MCF 10A (cell line): ENCODE measurements around the gene ANO2. TPM values are rescaled to one million over a fixed set of nuclear protein-coding genes. Genes with fewer than 3 reads are reported as not detected.

Source experiments
- BruUV-seq: library from RNA; stranded (reverse); fragments of 400-500 nt; replicated peaks from 2 replicates; lab custom pipeline; 2021; lab: Mats Ljungman, UMichigan
- CTCF ChIA-PET: fragments of 300-600 bp; sonication (Branson Sonifier 250); formaldehyde crosslinking; extraction: SDS; loops from one replicate; lab custom pipeline; 2021; ENCODE audit warnings: antibody characterized with exemption, inconsistent platforms; lab: Yijun Ruan, JAX
- POLR2A ChIA-PET: fragments of 300-600, 350-650 bp; sonication (Branson Sonifier 250); formaldehyde crosslinking; extraction: SDS; loops from one replicate; lab custom pipeline; 2020; ENCODE audit warnings: antibody characterized with exemption, inconsistent platforms; lab: Yijun Ruan, JAX
- DNase-seq: peaks from one replicate; pipeline ENCODE4 v3.0.0-alpha.2; 2018; ENCODE audit not compliant: unreplicated experiment
- H3K27ac Mint-ChIP-seq: one replicate; pipeline ENCODE4 v1.8.0; 2022; ENCODE audit warnings: mild to moderate bottlenecking, low read depth, mixed read lengths; ENCODE audit not compliant: unreplicated experiment
- H3K27me3 Mint-ChIP-seq: one replicate; pipeline ENCODE4 v1.8.0; 2022; ENCODE audit warnings: mixed read lengths; ENCODE audit not compliant: insufficient read depth, unreplicated experiment
- H3K36me3 Mint-ChIP-seq: one replicate; pipeline ENCODE4 v1.8.0; 2022; ENCODE audit warnings: mild to moderate bottlenecking, moderate library complexity, mixed read lengths; ENCODE audit not compliant: insufficient read depth, unreplicated experiment
- H3K4me1 Mint-ChIP-seq: one replicate; pipeline ENCODE4 v1.8.0; 2022; ENCODE audit warnings: mixed read lengths; ENCODE audit not compliant: insufficient read depth, unreplicated experiment
- H3K4me3 Mint-ChIP-seq: one replicate; pipeline ENCODE4 v1.8.0; 2022; ENCODE audit warnings: mild to moderate bottlenecking, moderate library complexity, mixed read lengths; ENCODE audit not compliant: unreplicated experiment
- H3K9me3 Mint-ChIP-seq: one replicate; pipeline ENCODE4 v1.8.0; 2022; ENCODE audit warnings: mixed read lengths; ENCODE audit not compliant: unreplicated experiment
- intact Hi-C: fragments of 100-400 bp; cut with micrococcal nuclease; formaldehyde crosslinking; loops from 2 replicates; pipeline ENCODE4 v1.14.1; 2022
- total RNA-seq: library from RNA; stranded (reverse); gene quantifications from 2 replicates; pipeline ENCODE4 v1.2.3, GENCODE V29; 2022
- TF ChIP-seq, protein P1 (sequence below): fragments of 200-600 bp; IDR thresholded peaks from one replicate; pipeline ENCODE4 v1.8.0; 2022; ENCODE audit warnings: antibody characterized with exemption, mild to moderate bottlenecking; ENCODE audit not compliant: unreplicated experiment

Gene ANO2
- total RNA-seq, 1 experiment from 2014 or later, result not detected

DNA sequence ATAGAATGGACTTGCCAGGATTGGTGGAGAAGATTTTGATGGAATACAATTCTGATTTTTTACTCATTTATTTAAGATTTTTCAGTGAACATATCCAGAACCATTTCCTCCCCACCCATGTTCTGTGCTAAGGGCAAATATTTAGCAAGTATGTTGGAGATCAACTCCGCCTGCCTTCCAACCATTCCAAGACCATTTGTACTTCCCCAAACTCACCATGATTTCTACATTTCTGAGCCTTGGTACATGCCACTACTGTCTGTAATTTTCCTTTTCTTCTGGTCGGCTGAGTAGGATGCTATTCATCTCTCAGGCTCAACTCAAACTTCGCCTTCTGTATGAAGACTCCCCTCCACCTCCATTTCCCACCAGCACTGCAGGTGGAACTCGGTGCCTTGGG, 362.5 kb downstream of the ANO2 start:
- intact Hi-C loops, result no loop called here
- H3K36me3 Mint-ChIP-seq, result no peaks in the 10 kb centered on the region
- ChIA-PET POLR2A (no interaction called here), CTCF (no interaction called here)
- no peaks in the 10 kb centered on the region for H3K27me3 Mint-ChIP-seq
- BruUV-seq, result no TSS peak
- H3K4me3 Mint-ChIP-seq, result no peak overlapping the region
- no peak for DNase-seq
- peaks cover 52% of the 10 kb centered on the region for H3K9me3 Mint-ChIP-seq
- TF ChIP-seq, protein P1, sequence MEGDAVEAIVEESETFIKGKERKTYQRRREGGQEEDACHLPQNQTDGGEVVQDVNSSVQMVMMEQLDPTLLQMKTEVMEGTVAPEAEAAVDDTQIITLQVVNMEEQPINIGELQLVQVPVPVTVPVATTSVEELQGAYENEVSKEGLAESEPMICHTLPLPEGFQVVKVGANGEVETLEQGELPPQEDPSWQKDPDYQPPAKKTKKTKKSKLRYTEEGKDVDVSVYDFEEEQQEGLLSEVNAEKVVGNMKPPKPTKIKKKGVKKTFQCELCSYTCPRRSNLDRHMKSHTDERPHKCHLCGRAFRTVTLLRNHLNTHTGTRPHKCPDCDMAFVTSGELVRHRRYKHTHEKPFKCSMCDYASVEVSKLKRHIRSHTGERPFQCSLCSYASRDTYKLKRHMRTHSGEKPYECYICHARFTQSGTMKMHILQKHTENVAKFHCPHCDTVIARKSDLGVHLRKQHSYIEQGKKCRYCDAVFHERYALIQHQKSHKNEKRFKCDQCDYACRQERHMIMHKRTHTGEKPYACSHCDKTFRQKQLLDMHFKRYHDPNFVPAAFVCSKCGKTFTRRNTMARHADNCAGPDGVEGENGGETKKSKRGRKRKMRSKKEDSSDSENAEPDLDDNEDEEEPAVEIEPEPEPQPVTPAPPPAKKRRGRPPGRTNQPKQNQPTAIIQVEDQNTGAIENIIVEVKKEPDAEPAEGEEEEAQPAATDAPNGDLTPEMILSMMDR, result no peak
- H3K4me1 Mint-ChIP-seq, result no peaks in the 10 kb centered on the region
- no peak overlapping the region for H3K27ac Mint-ChIP-seq

DNA sequence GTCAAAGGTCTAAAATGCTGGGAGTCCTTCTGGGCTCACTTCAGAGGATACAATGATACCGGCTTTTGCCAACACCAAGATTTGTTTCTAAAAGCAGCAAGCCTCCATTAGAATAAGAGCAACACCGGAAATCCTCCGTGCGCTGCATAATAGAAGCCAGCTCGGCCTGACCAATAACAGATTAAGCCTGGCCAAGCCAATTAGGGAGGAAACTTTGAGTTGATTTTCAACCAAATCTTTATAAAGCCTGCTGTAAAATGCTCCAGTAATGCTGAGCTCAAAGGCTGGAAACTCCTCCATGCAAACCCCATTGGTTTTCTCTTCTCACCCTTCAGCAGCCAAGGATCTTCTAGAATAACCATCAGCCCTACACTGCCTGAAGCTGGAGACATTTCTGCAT, 363.0 kb downstream of the ANO2 start:
- CTCF ChIA-PET, result no interaction called here
- intact Hi-C loops, result no loop called here
- POLR2A ChIA-PET, result no interaction called here
- no peaks in the 10 kb centered on the region for H3K4me1 Mint-ChIP-seq
- no peak overlapping the region for H3K27ac Mint-ChIP-seq
- H3K9me3 Mint-ChIP-seq, result peaks cover 55% of the 10 kb centered on the region
- BruUV-seq, result no TSS peak
- TF ChIP-seq, protein P1, result no peak
- H3K4me3 Mint-ChIP-seq, result no peak overlapping the region
- H3K36me3 Mint-ChIP-seq, result no peaks in the 10 kb centered on the region
- no peak for DNase-seq
- H3K27me3 Mint-ChIP-seq, result no peaks in the 10 kb centered on the region

DNA sequence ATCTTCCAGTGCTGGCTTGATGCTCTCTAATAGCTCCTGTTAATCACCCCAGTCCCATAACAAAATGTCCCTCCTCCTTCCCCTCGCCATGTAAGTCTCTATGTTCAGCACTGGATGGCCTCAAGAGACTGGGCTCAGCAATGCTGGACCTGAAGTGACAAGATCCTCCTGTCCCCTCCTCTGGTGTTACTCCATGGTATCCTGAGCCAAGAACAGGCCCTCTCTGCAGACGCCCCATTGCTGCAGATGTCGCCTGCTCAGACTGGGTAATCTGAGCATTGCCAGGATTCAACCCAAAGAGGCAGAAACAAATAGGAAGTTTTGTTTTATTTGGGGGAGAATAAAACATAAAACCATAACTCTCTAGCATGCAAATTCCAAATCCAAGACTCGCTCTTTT, 363.4 kb downstream of the ANO2 start:
- Mint-ChIP-seq H3K4me1 (no peaks in the 10 kb centered on the region), H3K9me3 (peaks cover 59% of the 10 kb centered on the region), H3K27ac (no peak overlapping the region), H3K36me3 (no peaks in the 10 kb centered on the region), H3K27me3 (no peaks in the 10 kb centered on the region), H3K4me3 (no peak overlapping the region)
- POLR2A ChIA-PET, result no interaction called here
- no TSS peak for BruUV-seq
- CTCF ChIA-PET, result no interaction called here
- intact Hi-C loops, result no loop called here
- TF ChIP-seq, protein P1, result no peak
- DNase-seq, result no peak

DNA sequence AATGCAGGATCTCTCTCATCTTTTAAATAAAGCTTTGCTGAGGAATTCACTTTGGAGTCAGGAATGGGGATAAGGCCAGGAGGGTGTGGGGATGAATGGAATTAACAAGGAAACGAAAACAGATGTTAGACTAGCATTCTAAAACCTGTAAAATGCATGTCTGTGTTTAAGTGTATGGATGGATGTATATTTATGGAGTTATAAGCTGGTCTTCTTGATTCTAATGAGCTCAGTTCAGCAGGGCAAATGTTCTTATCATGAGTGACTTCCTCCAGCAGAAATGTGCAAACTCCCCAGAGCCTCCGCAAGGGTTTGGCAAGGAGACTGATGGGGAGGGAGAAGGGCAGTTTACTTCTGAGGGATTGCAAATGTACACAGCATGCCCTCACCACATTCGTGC, 364.0 kb downstream of the ANO2 start:
- ChIA-PET CTCF (no interaction called here), POLR2A (no interaction called here)
- Mint-ChIP-seq H3K27ac (no peak overlapping the region), H3K4me3 (no peak overlapping the region), H3K27me3 (no peaks in the 10 kb centered on the region), H3K36me3 (no peaks in the 10 kb centered on the region), H3K9me3 (peaks cover 65% of the 10 kb centered on the region), H3K4me1 (no peaks in the 10 kb centered on the region)
- intact Hi-C loops, result no loop called here
- TF ChIP-seq, protein P1, result no peak
- no peak for DNase-seq
- BruUV-seq, result no TSS peak
